ENCODE measurements around the gene MICB.
A peak's percentile ranks its signal among the peaks of the same experiment; 100 is the strongest.

The MICB gene

DNA sequence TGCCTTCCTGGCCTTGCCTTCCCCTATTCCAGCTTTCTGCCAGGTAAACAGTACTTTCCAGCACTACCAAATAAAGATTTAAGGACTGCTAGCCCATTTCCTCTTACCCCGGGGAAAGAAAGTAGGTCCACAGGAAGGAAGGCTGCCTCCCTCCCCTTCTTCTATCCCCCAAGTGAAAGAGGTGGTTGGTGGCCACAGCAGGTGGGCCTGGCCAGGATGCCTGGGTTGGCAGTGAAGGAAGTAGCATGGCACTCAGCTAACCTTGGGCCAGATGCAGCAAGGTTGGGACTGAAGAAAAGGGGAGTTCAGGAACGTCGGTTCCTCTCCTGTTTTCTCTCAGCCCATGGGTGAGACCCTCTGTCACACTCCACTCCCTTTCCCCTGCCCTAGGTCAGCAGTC is 58.4 kb downstream of the MICB start:
- Histone ChIP-seq H3K4ac (ENCODE audit: low read depth, low read length) (no peak overlapping the region), H3K79me1 (ENCODE audit: low read length) (peaks cover 8% of the 10 kb centered on the region), H2AK5ac (ENCODE audit: low read length) (no peak overlapping the region), H3K36me3 (ENCODE audit: control insufficient read depth in 1 of 2, insufficient read depth in 2 of 2, low read length in 2 of 2) (peaks cover 20 to 28% of the 10 kb centered on the region in 2 experiments), H4K91ac (ENCODE audit: low read depth, low read length) (no peak overlapping the region), H3K23ac (ENCODE audit: low read length) (no peak overlapping the region), H3K9ac (ENCODE audit: low read length) (no peak overlapping the region), H3K4me2 (ENCODE audit: low read length) (no peak overlapping the region), H2BK5ac (ENCODE audit: low read depth, low read length, poor library complexity) (no peak overlapping the region), H3K27me3 (ENCODE audit: insufficient read depth, low read length) (no peaks in the 10 kb centered on the region), H2AFZ (ENCODE audit: insufficient read depth, low read length, poor library complexity) (no peak overlapping the region), H3K27ac (ENCODE audit: low read depth, low read length) (no peak overlapping the region), H3K4me1 (ENCODE audit: control insufficient read depth in 1 of 2, insufficient read depth in 2 of 2, low read length in 2 of 2) (peaks cover 20 to 23% of the 10 kb centered on the region in 2 experiments), H2BK12ac (ENCODE audit: low read length) (no peak overlapping the region), H3K4me3 (ENCODE audit: low read depth, low read length) (no peak overlapping the region), H3K14ac (ENCODE audit: low read length) (no peak overlapping the region), H3K9me3 (ENCODE audit: insufficient read depth, low read depth, low read length) (no peaks in the 10 kb centered on the region), H2BK120ac (ENCODE audit: insufficient read depth, low read length, poor library complexity) (no peak overlapping the region), H3K18ac (ENCODE audit: low read length) (no peak overlapping the region), H3K79me2 (ENCODE audit: control insufficient read depth, insufficient read depth, low read length, poor library complexity) (no peaks in the 10 kb centered on the region), H4K8ac (ENCODE audit: low read depth, low read length) (no peak overlapping the region), H4K12ac (ENCODE audit: low read depth, low read length) (no peak overlapping the region)
- DNase-seq: no peak
- no CpG with 5 or more reads among the region's 3 CpGs for WGBS (ENCODE audit: extremely low coverage, insufficient coverage, insufficient read length)

DNA sequence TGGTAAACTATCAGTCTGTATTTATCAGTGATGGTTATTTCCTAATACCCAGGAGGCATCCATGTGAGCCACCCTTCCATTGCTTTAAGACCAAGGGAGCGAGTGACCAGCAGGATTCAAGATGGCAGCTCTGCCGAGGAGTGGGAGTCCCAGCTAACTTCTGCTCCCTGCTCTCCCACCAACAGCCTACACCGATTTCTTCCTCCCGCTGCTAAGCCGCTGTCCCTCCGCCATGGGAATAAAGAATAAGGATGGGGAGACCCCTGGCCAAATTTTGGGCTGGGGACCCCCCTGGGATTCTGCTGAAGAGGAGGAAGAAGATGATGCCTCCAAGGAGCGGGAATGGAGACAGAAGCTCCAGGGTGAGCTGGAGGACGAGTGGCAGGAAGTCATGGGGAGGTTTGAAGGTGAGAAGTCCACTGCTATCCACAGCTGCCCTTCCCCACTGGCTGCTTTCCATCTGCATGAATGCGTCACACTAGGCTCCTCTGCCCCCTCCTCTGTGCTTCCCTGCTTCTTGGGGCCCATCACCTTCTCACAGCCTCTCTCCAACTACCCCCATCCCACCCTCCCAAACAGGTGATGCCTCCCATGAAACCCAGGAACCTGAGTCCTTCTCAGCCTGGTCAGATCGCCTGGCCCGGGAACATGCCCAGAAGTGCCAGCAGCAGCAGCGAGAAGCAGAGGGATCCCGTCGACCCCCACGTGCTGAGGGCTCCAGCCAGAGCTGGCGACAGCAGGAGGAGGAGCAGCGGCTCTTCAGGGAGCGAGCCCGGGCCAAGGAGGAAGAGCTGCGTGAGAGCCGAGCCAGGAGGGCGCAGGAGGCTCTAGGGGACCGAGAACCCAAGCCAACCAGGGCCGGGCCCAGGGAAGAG is 59.7 kb downstream of the MICB start:
- H4K12ac ChIP-seq (ENCODE audit: low read depth, low read length): no peak overlapping the region
- no peak for DNase-seq
- no peaks in the 10 kb centered on the region for H3K27me3 ChIP-seq (ENCODE audit: insufficient read depth, low read length)
- no peak overlapping the region for H3K4me2 ChIP-seq (ENCODE audit: low read length)
- no peak overlapping the region for H2BK120ac ChIP-seq (ENCODE audit: insufficient read depth, low read length, poor library complexity)
- H2BK5ac ChIP-seq (ENCODE audit: low read depth, low read length, poor library complexity): no peak overlapping the region
- H3K4ac ChIP-seq (ENCODE audit: low read depth, low read length): no peak overlapping the region
- H3K27ac ChIP-seq (ENCODE audit: low read depth, low read length): no peak overlapping the region
- no peaks in the 10 kb centered on the region for H3K79me2 ChIP-seq (ENCODE audit: control insufficient read depth, insufficient read depth, low read length, poor library complexity)
- WGBS (ENCODE audit: extremely low coverage, insufficient coverage, insufficient read length): no CpG with 5 or more reads among the region's 24 CpGs
- H2AFZ ChIP-seq (ENCODE audit: insufficient read depth, low read length, poor library complexity): no peak overlapping the region
- H3K4me1 ChIP-seq (ENCODE audit: control insufficient read depth in 1 of 2, insufficient read depth in 2 of 2, low read length in 2 of 2): peaks cover 20 to 23% of the 10 kb centered on the region in 2 experiments
- no peak overlapping the region for H4K91ac ChIP-seq (ENCODE audit: low read depth, low read length)
- H3K23ac ChIP-seq (ENCODE audit: low read length): no peak overlapping the region
- H3K9me3 ChIP-seq (ENCODE audit: insufficient read depth, low read depth, low read length): no peaks in the 10 kb centered on the region
- no peak overlapping the region for H3K14ac ChIP-seq (ENCODE audit: low read length)
- H3K79me1 ChIP-seq (ENCODE audit: low read length): peaks cover 8% of the 10 kb centered on the region
- no peak overlapping the region for H3K9ac ChIP-seq (ENCODE audit: low read length)
- H4K8ac ChIP-seq (ENCODE audit: low read depth, low read length): no peak overlapping the region
- no peak overlapping the region for H2AK5ac ChIP-seq (ENCODE audit: low read length)
- no peak overlapping the region for H2BK12ac ChIP-seq (ENCODE audit: low read length)
- H3K18ac ChIP-seq (ENCODE audit: low read length): no peak overlapping the region
- peaks cover 20 to 28% of the 10 kb centered on the region in 2 experiments for H3K36me3 ChIP-seq (ENCODE audit: control insufficient read depth in 1 of 2, insufficient read depth in 2 of 2, low read length in 2 of 2)
- H3K4me3 ChIP-seq (ENCODE audit: low read depth, low read length): no peak overlapping the region

DNA sequence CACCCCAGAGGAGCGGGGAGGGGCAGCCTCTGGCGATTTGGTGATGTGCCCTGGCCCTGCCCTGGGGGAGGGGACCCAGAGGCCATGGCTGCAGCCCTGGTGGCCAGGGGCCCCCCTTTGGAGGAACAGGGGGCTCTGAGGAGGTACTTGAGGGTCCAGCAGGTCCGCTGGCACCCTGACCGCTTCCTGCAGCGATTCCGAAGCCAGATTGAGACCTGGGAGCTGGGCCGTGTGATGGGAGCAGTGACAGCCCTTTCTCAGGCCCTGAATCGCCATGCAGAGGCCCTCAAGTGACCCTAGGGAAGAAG is 60.3 kb downstream of the MICB start:
- WGBS (ENCODE audit: extremely low coverage, insufficient coverage, insufficient read length): no CpG with 5 or more reads among the region's 8 CpGs
- H3K79me1 ChIP-seq (ENCODE audit: low read length): peaks cover 8% of the 10 kb centered on the region
- H3K18ac ChIP-seq (ENCODE audit: low read length): no peak overlapping the region
- no peak overlapping the region for H3K14ac ChIP-seq (ENCODE audit: low read length)
- no peaks in the 10 kb centered on the region for H3K9me3 ChIP-seq (ENCODE audit: insufficient read depth, low read depth, low read length)
- no peak overlapping the region for H3K4me3 ChIP-seq (ENCODE audit: low read depth, low read length)
- no peak overlapping the region for H4K12ac ChIP-seq (ENCODE audit: low read depth, low read length)
- H3K4me2 ChIP-seq (ENCODE audit: low read length): no peak overlapping the region
- no peak overlapping the region for H2BK5ac ChIP-seq (ENCODE audit: low read depth, low read length, poor library complexity)
- H3K4ac ChIP-seq (ENCODE audit: low read depth, low read length): no peak overlapping the region
- no peak overlapping the region for H3K9ac ChIP-seq (ENCODE audit: low read length)
- H4K91ac ChIP-seq (ENCODE audit: low read depth, low read length): no peak overlapping the region
- H3K27me3 ChIP-seq (ENCODE audit: insufficient read depth, low read length): no peaks in the 10 kb centered on the region
- H3K23ac ChIP-seq (ENCODE audit: low read length): no peak overlapping the region
- no peak overlapping the region for H4K8ac ChIP-seq (ENCODE audit: low read depth, low read length)
- no peak for DNase-seq
- H2BK12ac ChIP-seq (ENCODE audit: low read length): no peak overlapping the region
- H3K4me1 ChIP-seq (ENCODE audit: control insufficient read depth in 1 of 2, insufficient read depth in 2 of 2, low read length in 2 of 2): peaks cover 20 to 23% of the 10 kb centered on the region in 2 experiments
- H2AK5ac ChIP-seq (ENCODE audit: low read length): no peak overlapping the region
- H2AFZ ChIP-seq (ENCODE audit: insufficient read depth, low read length, poor library complexity): no peak overlapping the region
- H3K27ac ChIP-seq (ENCODE audit: low read depth, low read length): no peak overlapping the region
- H3K79me2 ChIP-seq (ENCODE audit: control insufficient read depth, insufficient read depth, low read length, poor library complexity): no peaks in the 10 kb centered on the region
- peaks cover 20 to 28% of the 10 kb centered on the region in 2 experiments for H3K36me3 ChIP-seq (ENCODE audit: control insufficient read depth in 1 of 2, insufficient read depth in 2 of 2, low read length in 2 of 2)
- no peak overlapping the region for H2BK120ac ChIP-seq (ENCODE audit: insufficient read depth, low read length, poor library complexity)

DNA sequence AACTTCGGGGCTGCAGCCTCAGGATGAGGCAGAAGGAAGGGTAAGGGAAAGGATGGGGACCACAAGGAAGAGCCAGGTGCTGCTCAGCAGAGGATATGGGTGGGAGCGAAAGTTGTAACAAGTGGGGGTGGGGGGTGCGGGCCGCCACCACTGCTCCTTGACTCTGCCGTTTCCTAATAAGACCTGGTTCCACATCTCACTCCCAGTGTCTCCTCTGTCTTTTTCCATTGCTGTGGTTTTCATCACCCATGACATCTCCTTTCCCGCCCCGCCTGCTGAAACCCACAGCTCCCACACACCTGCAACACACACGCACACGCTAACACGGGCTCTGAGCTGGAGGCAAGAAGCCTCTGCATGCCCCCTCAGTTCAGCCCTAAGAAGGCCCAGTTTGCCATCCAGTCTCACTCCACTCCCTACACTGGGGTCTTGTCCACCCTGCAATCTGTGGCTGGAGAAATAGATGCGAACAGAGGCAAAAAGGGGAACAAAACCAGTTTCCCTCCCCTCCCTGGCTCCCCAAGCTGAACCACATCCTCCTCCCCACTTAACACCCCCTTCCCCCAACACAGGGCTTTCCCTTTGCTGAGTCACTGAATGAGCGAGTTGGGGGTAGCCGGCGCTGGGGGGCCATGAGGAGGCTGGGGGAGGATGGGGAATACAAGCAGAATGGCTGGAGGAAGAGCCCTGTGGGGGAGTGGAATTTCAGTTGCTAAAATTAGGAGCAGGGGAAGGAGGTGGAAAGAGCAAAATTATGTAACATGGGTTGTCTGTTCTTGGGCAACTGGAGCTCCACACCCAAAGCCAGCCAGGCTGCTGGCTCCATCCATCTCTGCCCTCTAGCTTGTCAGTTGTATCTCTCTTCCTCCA is 60.9 kb downstream of the MICB start:
- Histone ChIP-seq H3K9me3 (ENCODE audit: insufficient read depth, low read depth, low read length) (no peaks in the 10 kb centered on the region), H2BK120ac (ENCODE audit: insufficient read depth, low read length, poor library complexity) (no peak overlapping the region), H2AFZ (ENCODE audit: insufficient read depth, low read length, poor library complexity) (no peak overlapping the region), H4K8ac (ENCODE audit: low read depth, low read length) (peak overlapping the region; percentile 50), H3K4ac (ENCODE audit: low read depth, low read length) (no peak overlapping the region), H3K36me3 (ENCODE audit: control insufficient read depth in 1 of 2, insufficient read depth in 2 of 2, low read length in 2 of 2) (peaks cover 20 to 25% of the 10 kb centered on the region in 2 experiments), H2AK5ac (ENCODE audit: low read length) (peak overlapping the region; percentile 42), H4K91ac (ENCODE audit: low read depth, low read length) (peak overlapping the region; percentile 49), H2BK12ac (ENCODE audit: low read length) (peak overlapping the region; percentile 8), H2BK5ac (ENCODE audit: low read depth, low read length, poor library complexity) (no peak overlapping the region), H3K4me1 (ENCODE audit: control insufficient read depth in 1 of 2, insufficient read depth in 2 of 2, low read length in 2 of 2) (peaks cover 20 to 23% of the 10 kb centered on the region in 2 experiments), H3K79me2 (ENCODE audit: control insufficient read depth, insufficient read depth, low read length, poor library complexity) (no peaks in the 10 kb centered on the region), H3K27ac (ENCODE audit: low read depth, low read length) (no peak overlapping the region), H3K23ac (ENCODE audit: low read length) (no peak overlapping the region), H3K4me3 (ENCODE audit: low read depth, low read length) (no peak overlapping the region), H4K12ac (ENCODE audit: low read depth, low read length) (no peak overlapping the region), H3K27me3 (ENCODE audit: insufficient read depth, low read length) (no peaks in the 10 kb centered on the region), H3K14ac (ENCODE audit: low read length) (no peak overlapping the region), H3K9ac (ENCODE audit: low read length) (no peak overlapping the region), H3K79me1 (ENCODE audit: low read length) (peaks cover 8% of the 10 kb centered on the region), H3K18ac (ENCODE audit: low read length) (peak overlapping the region; percentile 43), H3K4me2 (ENCODE audit: low read length) (no peak overlapping the region)
- no CpG with 5 or more reads among the region's 14 CpGs for WGBS (ENCODE audit: extremely low coverage, insufficient coverage, insufficient read length)
- peak; percentile 21 to 28 for DNase-seq

Measured in trophoblast cell (in vitro differentiated cells and primary cell).